DMS53 treated with DMSO at 0.1 percent for 48 hours (cell line): ENCODE results near the gene CYFIP1.
A peak's percentile ranks its signal among the peaks of the same experiment; 100 is the strongest.
"Not testable (repeated sequence)": the region's sequence is repeated elsewhere in the genome, so short reads cannot be mapped to it uniquely, and the experiment has no call there.

Experiments used
- DNase-seq: peaks from one replicate; lab custom pipeline; 2025; ENCODE audit not compliant: unreplicated experiment; lab: John Stamatoyannopoulos, UW

Gene CYFIP1

GRCh38 chr15:22980189-22981050 lies at the start of gene CYFIP1:
Gene CYFIP1, minus strand, starts transcription at chr15:22980368. Its CDS starts 33,083 bp downstream, at chr15:22947285.
- peak; percentile 36 for DNase-seq

- no peak for DNase-seq
These were observed 46.0 kb upstream of the CYFIP1 start for GRCh38 chr15:23026218-23026617.

- no peak for DNase-seq
These were observed 42.0 kb upstream of the CYFIP1 start for GRCh38 chr15:23022156-23022555.

- DNase-seq, result no peak
These were observed 34.3 kb upstream of the CYFIP1 start for GRCh38 chr15:23014394-23015000.

- DNase-seq, result no peak
These were observed 33.5 kb upstream of the CYFIP1 start for GRCh38 chr15:23013681-23014080.

GRCh38 chr15:23012616-23013015 lies 32.4 kb upstream of the CYFIP1 start:
- DNase-seq, result not testable (repeated sequence)

- no peak for DNase-seq
These were observed 23.6 kb upstream of the CYFIP1 start for GRCh38 chr15:23003736-23004135.

GRCh38 chr15:23002920-23003319 lies 22.8 kb upstream of the CYFIP1 start:
- DNase-seq, result no peak

- no peak for DNase-seq
These were observed 15.6 kb upstream of the CYFIP1 start for GRCh38 chr15:22995795-22996194.

GRCh38 chr15:22992024-22992326 lies 11.8 kb upstream of the CYFIP1 start:
- DNase-seq, result no peak

GRCh38 chr15:22989576-22990477 lies 9.7 kb upstream of the CYFIP1 start:
- DNase-seq, result peak; percentile 14

- DNase-seq, result no peak
These were observed 8.6 kb upstream of the CYFIP1 start for GRCh38 chr15:22988811-22989210.

- not testable (repeated sequence) for DNase-seq
These were observed 1.8 kb upstream of the CYFIP1 start for GRCh38 chr15:22981931-22982330.

GRCh38 chr15:22981051-22981840 lies 1.1 kb upstream of the CYFIP1 start:
- DNase-seq, result no peak

- DNase-seq, result peak; percentile 31
These were observed 655 bp downstream of the CYFIP1 start for GRCh38 chr15:22979238-22980188.

- peak; percentile 31 for DNase-seq
These were observed 1.4 kb downstream of the CYFIP1 start for GRCh38 chr15:22978691-22979237.

- no peak for DNase-seq
These were observed 5.4 kb downstream of the CYFIP1 start for GRCh38 chr15:22974745-22975144.

- DNase-seq, result no peak
These were observed 6.2 kb downstream of the CYFIP1 start for GRCh38 chr15:22973987-22974386.

GRCh38 chr15:22973286-22973685 lies 6.9 kb downstream of the CYFIP1 start:
- DNase-seq, result no peak
